Caco-2 (cell line): ENCODE measurements around the gene HDGF. TPM values are rescaled to one million over a fixed set of nuclear protein-coding genes. Genes with fewer than 3 reads are reported as not detected.

Source experiments
- BruUV-seq: library from RNA; stranded (reverse); fragments of 400-500 nt; replicated peaks from 2 replicates; lab custom pipeline; 2021; lab: Mats Ljungman, UMichigan
- CTCF ChIA-PET: fragments of 300-600 bp; sonication (Branson Sonifier 250); formaldehyde crosslinking; loops from one replicate; lab custom pipeline; 2022; ENCODE audit warnings: antibody characterized with exemption; lab: Charles Lee
- POLR2A ChIA-PET: fragments of 300-600 bp; sonication (Branson Sonifier 250); formaldehyde crosslinking; loops from one replicate; lab custom pipeline; 2022; ENCODE audit warnings: antibody characterized with exemption; lab: Charles Lee
- DNase-seq, 2 experiments: peaks; one replicate each; pipeline versions ENCODE4 v3.0.0 to v3.0.0-alpha.2; 2020 to 2022
- H3K27me3 ChIP-seq: replicated peaks from 2 replicates; pipeline ENCODE4 v1.6.0; 2011; ENCODE audit warnings: low read length; ENCODE audit not compliant: control insufficient read depth, insufficient read depth
- H3K36me3 ChIP-seq: 2 replicates; pipeline ENCODE4 v1.5.1; 2011; ENCODE audit warnings: low read length; ENCODE audit not compliant: control insufficient read depth, insufficient read depth
- H3K4me1 ChIP-seq: fragments of 250-450 bp; sonication (Bioruptor Pico); 2 replicates; pipeline ENCODE4 v1.5.1; 2020; ENCODE audit warnings: mild to moderate bottlenecking
- H3K4me3 ChIP-seq: 2 replicates; pipeline ENCODE4 v1.5.1; 2011; ENCODE audit warnings: low read depth, mild to moderate bottlenecking, control low read depth, low read length
- H3K9me3 ChIP-seq: fragments of 250-450 bp; sonication (Bioruptor Pico); 2 replicates; pipeline ENCODE4 v1.5.1; 2020; ENCODE audit warnings: mild to moderate bottlenecking, moderate library complexity
- H3K27ac Mint-ChIP-seq: one replicate; pipeline ENCODE4 v1.8.0; 2022; ENCODE audit warnings: mixed read lengths; ENCODE audit not compliant: unreplicated experiment
- H3K27me3 Mint-ChIP-seq: one replicate; pipeline ENCODE4 v1.8.0; 2022; ENCODE audit warnings: mixed read lengths; ENCODE audit not compliant: insufficient read depth, unreplicated experiment
- H3K36me3 Mint-ChIP-seq: one replicate; pipeline ENCODE4 v1.8.0; 2022; ENCODE audit warnings: mild to moderate bottlenecking, mixed read lengths; ENCODE audit not compliant: insufficient read depth, unreplicated experiment
- H3K4me1 Mint-ChIP-seq: one replicate; pipeline ENCODE4 v1.8.0; 2022; ENCODE audit warnings: low read depth, mixed read lengths; ENCODE audit not compliant: unreplicated experiment
- H3K4me3 Mint-ChIP-seq: one replicate; pipeline ENCODE4 v1.8.0; 2022; ENCODE audit warnings: mild to moderate bottlenecking, moderate library complexity, mixed read lengths; ENCODE audit not compliant: unreplicated experiment
- H3K9me3 Mint-ChIP-seq: one replicate; pipeline ENCODE4 v1.8.0; 2022; ENCODE audit warnings: mixed read lengths; ENCODE audit not compliant: unreplicated experiment
- intact Hi-C: fragments of 100-400 bp; cut with micrococcal nuclease; formaldehyde crosslinking; loops from one replicate; pipeline ENCODE4 v1.10.0; 2022; ENCODE audit not compliant: unreplicated experiment
- total RNA-seq: library from RNA; stranded (reverse); gene quantifications from 2 replicates; pipeline ENCODE4 v1.2.3, GENCODE V29; 2022
- TF ChIP-seq, protein P1 (sequence below), 2 experiments: fragments of 200-600 bp in 1 of 2; IDR thresholded peaks; 1 replicate in 1 of 2; 2 replicates in 1 of 2; pipeline versions ENCODE4 v1.5.1 to v1.8.0; 2011 to 2022; ENCODE audit warnings: antibody characterized with exemption in 1 of 2, control low read depth in 1 of 2, inconsistent platforms in 1 of 2, low read depth in 1 of 2, low read length in 1 of 2, mild to moderate bottlenecking in 1 of 2, moderate library complexity in 1 of 2; ENCODE audit not compliant: insufficient read depth in 1 of 2, severe bottlenecking in 1 of 2, unreplicated experiment in 1 of 2

Gene HDGF
- total RNA-seq, 1 experiment from 2014 or later: 414 TPM

DNA sequence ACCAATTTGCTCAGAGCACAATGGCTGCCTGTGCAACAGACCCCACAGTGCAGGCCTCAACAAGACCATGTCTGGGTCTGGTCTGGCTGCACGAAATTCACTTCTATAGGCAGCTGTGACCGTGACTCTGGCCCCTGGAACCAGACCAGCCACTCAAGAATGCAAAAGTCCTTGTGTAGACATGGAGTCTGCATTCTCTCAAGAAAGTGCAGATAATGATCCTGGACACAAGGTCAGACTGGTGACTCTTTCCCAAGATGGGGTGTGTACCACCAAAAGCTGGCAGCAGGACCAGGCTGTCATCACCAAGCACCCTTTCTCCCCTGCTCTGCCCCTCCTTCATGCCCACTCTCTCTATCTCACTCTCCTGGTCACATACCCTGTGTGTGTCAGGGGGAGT is 30.3 kb downstream of the HDGF start:
- CTCF ChIA-PET: interaction anchor here (1.0 to 2.1 kb wide), 2 partner anchors 14 to 31 kb away, joined by 7 to 14 read pairs; no protein-coding TSS in a partner anchor
- intact Hi-C loops: no loop called here
- no peak overlapping the region for H3K4me3 ChIP-seq
- DNase-seq: no peak
- no TSS peak for BruUV-seq
- H3K36me3 ChIP-seq: peaks cover 4% of the 10 kb centered on the region
- Mint-ChIP-seq H3K27me3 (no peaks in the 10 kb centered on the region), H3K4me3 (no peak overlapping the region), H3K9me3 (no peaks in the 10 kb centered on the region), H3K36me3 (peaks cover 22% of the 10 kb centered on the region), H3K27ac (no peak overlapping the region), H3K4me1 (no peaks in the 10 kb centered on the region)
- H3K4me1 ChIP-seq: peaks cover 5% of the 10 kb centered on the region; the same call in 1 of the 2 replicates
- no peaks in the 10 kb centered on the region for H3K27me3 ChIP-seq
- TF ChIP-seq, protein P1, sequence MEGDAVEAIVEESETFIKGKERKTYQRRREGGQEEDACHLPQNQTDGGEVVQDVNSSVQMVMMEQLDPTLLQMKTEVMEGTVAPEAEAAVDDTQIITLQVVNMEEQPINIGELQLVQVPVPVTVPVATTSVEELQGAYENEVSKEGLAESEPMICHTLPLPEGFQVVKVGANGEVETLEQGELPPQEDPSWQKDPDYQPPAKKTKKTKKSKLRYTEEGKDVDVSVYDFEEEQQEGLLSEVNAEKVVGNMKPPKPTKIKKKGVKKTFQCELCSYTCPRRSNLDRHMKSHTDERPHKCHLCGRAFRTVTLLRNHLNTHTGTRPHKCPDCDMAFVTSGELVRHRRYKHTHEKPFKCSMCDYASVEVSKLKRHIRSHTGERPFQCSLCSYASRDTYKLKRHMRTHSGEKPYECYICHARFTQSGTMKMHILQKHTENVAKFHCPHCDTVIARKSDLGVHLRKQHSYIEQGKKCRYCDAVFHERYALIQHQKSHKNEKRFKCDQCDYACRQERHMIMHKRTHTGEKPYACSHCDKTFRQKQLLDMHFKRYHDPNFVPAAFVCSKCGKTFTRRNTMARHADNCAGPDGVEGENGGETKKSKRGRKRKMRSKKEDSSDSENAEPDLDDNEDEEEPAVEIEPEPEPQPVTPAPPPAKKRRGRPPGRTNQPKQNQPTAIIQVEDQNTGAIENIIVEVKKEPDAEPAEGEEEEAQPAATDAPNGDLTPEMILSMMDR (IDR thresholded peaks at IDR 0.05; ENCODE audit: insufficient read depth in 1 of 2, low read depth in 1 of 2, low read length in 1 of 2, severe bottlenecking in 1 of 2, unreplicated experiment in 1 of 2): no peak
- no peaks in the 10 kb centered on the region for H3K9me3 ChIP-seq
- POLR2A ChIA-PET: no interaction called here

DNA sequence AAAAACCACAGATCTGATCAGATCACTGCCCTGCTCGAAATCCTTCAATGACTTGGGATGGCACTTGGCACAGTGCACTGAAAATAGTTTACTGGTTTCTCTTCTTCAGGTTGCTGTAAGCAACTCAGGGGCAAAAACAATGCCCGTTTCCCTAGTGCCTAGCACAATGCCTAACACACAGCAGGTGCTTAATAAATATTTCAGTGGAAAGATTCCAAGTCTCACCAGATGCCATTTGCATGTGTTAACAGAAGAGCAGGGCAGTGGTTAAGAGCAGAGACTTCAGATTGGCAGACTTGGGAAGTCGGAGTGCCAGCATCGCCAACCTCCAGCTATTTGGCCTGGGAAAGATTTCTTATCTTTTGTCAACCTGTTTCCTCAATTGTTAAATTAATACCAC is 34.1 kb downstream of the HDGF start:
- H3K36me3 Mint-ChIP-seq: peaks cover 31% of the 10 kb centered on the region
- H3K27ac Mint-ChIP-seq: no peak overlapping the region
- intact Hi-C loops: no loop called here
- H3K4me1 ChIP-seq: peaks cover 2% of the 10 kb centered on the region
- no peak for DNase-seq
- no peak overlapping the region for H3K4me3 Mint-ChIP-seq
- H3K27me3 ChIP-seq: no peaks in the 10 kb centered on the region
- H3K27me3 Mint-ChIP-seq: no peaks in the 10 kb centered on the region
- no peaks in the 10 kb centered on the region for H3K9me3 ChIP-seq
- no peaks in the 10 kb centered on the region for H3K9me3 Mint-ChIP-seq
- TF ChIP-seq, protein P1 (IDR thresholded peaks at IDR 0.05; ENCODE audit: insufficient read depth in 1 of 2, low read depth in 1 of 2, low read length in 1 of 2, severe bottlenecking in 1 of 2, unreplicated experiment in 1 of 2): no peak
- ChIA-PET POLR2A (no interaction called here), CTCF (no interaction called here)
- no TSS peak for BruUV-seq
- no peak overlapping the region for H3K4me3 ChIP-seq
- no peaks in the 10 kb centered on the region; the same call in 1 of the 2 replicates for H3K36me3 ChIP-seq
- no peaks in the 10 kb centered on the region for H3K4me1 Mint-ChIP-seq

DNA sequence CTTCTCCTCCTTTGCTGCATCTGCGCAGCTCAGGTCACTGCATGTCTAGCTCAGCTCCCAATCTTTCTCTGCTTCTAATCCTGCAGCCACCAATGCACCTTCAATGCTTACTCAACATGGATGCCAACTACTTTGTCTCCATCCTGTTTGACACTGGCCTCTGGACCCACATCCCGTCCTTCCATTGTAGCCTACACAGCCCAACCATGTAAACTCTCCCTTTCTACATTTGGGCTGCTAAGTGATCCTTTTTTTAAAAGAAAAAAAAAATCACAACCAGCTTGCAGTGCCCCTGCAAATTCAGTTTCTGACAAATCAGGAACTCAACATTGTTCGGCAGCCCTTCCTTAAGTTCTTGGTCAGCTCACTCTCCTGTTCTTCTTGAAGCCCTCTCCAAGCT is 36.6 kb downstream of the HDGF start:
- no peaks in the 10 kb centered on the region for H3K27me3 ChIP-seq
- Mint-ChIP-seq H3K4me3 (no peak overlapping the region), H3K27me3 (no peaks in the 10 kb centered on the region), H3K27ac (no peak overlapping the region), H3K4me1 (no peaks in the 10 kb centered on the region), H3K36me3 (peaks cover 18% of the 10 kb centered on the region), H3K9me3 (no peaks in the 10 kb centered on the region)
- BruUV-seq: no TSS peak
- no peak overlapping the region for H3K4me3 ChIP-seq
- CTCF ChIA-PET: interaction anchor here (1.1 to 3.6 kb wide), 3 partner anchors 8 to 25 kb away, joined by 3 to 19 read pairs (median 7); no protein-coding TSS in a partner anchor
- no peaks in the 10 kb centered on the region for H3K9me3 ChIP-seq
- TF ChIP-seq, protein P1 (IDR thresholded peaks at IDR 0.05; ENCODE audit: insufficient read depth in 1 of 2, low read depth in 1 of 2, low read length in 1 of 2, severe bottlenecking in 1 of 2, unreplicated experiment in 1 of 2): no peak
- POLR2A ChIA-PET: interaction anchor here (0.5 to 1.8 kb wide), 2 partner anchors 14 to 71 kb away, joined by 4 to 8 read pairs; partner anchors contain the start of genes ISG20L2 and METTL25B
- intact Hi-C loops: no loop called here
- peaks cover 6% of the 10 kb centered on the region for H3K4me1 ChIP-seq
- no peaks in the 10 kb centered on the region for H3K36me3 ChIP-seq
- no peak for DNase-seq
